GM06990 (cell line): Measurements from ENCODE around the gene GCNA.
"Not testable (repeated sequence)": the region's sequence is repeated elsewhere in the genome, so short reads cannot be mapped to it uniquely, and the experiment has no call there.

Experiments used
- DNase-seq: peaks from one replicate; pipeline ENCODE4 v3.0.0-alpha.2; 2011; ENCODE audit not compliant: insufficient read length; ENCODE audit errors: extremely low read depth
- H3K27me3 ChIP-seq: replicated peaks from 2 replicates; pipeline ENCODE4 v1.6.0; 2011; ENCODE audit warnings: low read length; ENCODE audit not compliant: control insufficient read depth, insufficient read depth
- H3K36me3 ChIP-seq: 2 replicates; pipeline ENCODE4 v1.5.1; 2011; ENCODE audit warnings: low read length; ENCODE audit not compliant: control insufficient read depth, insufficient read depth
- H3K4me3 ChIP-seq: replicated peaks from 2 replicates; pipeline ENCODE4 v1.5.1; 2011; ENCODE audit warnings: low read depth, mild to moderate bottlenecking, control low read depth, low read length
- CTCF ChIP-seq: IDR thresholded peaks from 2 replicates; pipeline ENCODE4 v1.5.1; 2011; ENCODE audit warnings: low read length, control low read depth, mild to moderate bottlenecking, inconsistent platforms; ENCODE audit not compliant: insufficient read depth, poor library complexity, severe bottlenecking

GCNA gene

GRCh38 chrX:71549986-71550385 is 28.3 kb upstream of the GCNA start:
- H3K4me3 ChIP-seq = no peak overlapping the region
- no peak for DNase-seq
- TF ChIP-seq CTCF = no peak
- no peaks in the 10 kb centered on the region for H3K27me3 ChIP-seq
- no peaks in the 10 kb centered on the region; the same call in 1 of the 2 replicates for H3K36me3 ChIP-seq

DNA sequence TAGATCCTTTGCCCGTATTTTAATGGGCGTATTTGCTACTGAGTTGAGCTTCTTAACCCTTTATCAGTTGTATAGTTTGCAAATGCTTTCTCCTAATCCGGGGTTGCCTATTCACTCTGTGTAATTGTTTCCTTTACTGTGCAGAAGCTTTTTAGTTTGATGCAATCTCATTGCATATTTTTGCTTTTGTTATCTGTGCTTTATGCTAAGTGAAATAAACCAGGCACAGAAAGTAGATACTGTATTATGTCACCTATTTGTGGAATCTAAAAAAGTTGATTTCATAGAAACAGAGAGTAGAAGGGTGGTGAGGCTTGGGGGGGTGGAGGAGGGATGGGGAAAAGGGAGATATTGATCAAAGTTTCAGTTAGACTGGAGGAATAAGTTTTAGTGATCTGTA is 27.7 kb upstream of the GCNA start:
- TF ChIP-seq CTCF = no peak
- no peak for DNase-seq
- no peaks in the 10 kb centered on the region; the same call in 1 of the 2 replicates for H3K36me3 ChIP-seq
- H3K4me3 ChIP-seq = no peak overlapping the region
- no peaks in the 10 kb centered on the region for H3K27me3 ChIP-seq

GRCh38 chrX:71556036-71556435 is 22.2 kb upstream of the GCNA start:
- peaks cover 3% of the 10 kb centered on the region for H3K36me3 ChIP-seq
- no peak for TF ChIP-seq CTCF
- H3K4me3 ChIP-seq = no peak overlapping the region
- no peaks in the 10 kb centered on the region for H3K27me3 ChIP-seq
- DNase-seq = no peak

GRCh38 chrX:71558920-71559319 is 19.3 kb upstream of the GCNA start:
- H3K27me3 ChIP-seq = no peaks in the 10 kb centered on the region
- peaks cover 5% of the 10 kb centered on the region for H3K36me3 ChIP-seq
- no peak for DNase-seq
- H3K4me3 ChIP-seq = no peak overlapping the region
- TF ChIP-seq CTCF = no peak

DNA sequence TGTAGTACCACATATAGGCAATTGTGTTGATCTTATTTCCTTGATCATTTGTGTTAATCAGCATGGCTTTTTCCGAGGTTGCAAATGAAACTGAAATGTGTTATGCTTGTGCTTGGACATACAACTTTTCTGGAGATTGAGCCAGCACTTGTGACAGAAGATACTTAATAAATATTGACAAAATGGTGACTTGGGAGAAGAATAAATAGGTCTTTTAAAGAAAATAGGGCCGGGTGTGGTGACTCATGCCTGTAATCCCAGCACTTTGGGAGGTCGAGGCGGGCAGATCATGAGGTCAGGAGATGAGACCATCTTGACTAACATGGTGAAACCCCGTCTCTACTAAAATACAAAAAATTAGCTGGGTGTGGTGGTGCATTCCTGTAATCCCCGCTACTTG is 18.5 kb upstream of the GCNA start:
- DNase-seq, H3K27me3 ChIP-seq, H3K4me3 ChIP-seq, H3K36me3 ChIP-seq: not testable (repeated sequence)

- no peak for TF ChIP-seq CTCF
- no peak overlapping the region for H3K4me3 ChIP-seq
- DNase-seq = no peak
- peaks cover 4% of the 10 kb centered on the region for H3K36me3 ChIP-seq
- H3K27me3 ChIP-seq = no peaks in the 10 kb centered on the region
Measured at GRCh38 chrX:71563921-71564320, 14.3 kb upstream of the GCNA start.
